Endothelial cell of coronary artery (primary cell): Measurements from ENCODE around the gene TP53TG5. TPM values are rescaled to one million over a fixed set of nuclear protein-coding genes. Genes with fewer than 3 reads are reported as not detected.

Experiments
- total RNA-seq: library from RNA; depleted of rRNA; stranded (reverse); fragments of >200 nt; gene quantifications from 2 replicates; pipeline ENCODE4 v1.2.3, GENCODE V29; 2014

TP53TG5 gene
- not detected in 2 replicates for total RNA-seq

DNA sequence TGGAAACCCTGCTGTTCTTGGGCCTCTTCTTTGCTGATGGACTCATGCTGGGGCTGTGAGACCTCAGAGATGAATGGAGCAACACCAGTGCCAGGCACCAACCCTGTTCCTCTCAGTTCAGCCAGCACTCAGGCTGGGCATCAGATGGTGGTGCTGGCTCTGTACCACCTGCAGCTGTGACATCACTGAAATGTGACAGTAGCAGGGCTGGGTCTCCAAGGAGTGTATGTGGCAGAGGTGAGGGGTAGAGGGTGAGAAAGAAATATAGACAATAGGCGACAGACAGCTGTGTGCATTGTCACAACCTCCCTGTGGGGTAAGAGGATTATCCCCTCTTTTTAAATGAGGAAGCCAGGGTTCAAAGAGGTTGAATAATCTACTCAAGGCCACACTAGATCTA, at the start of gene TP53TG5:
TP53TG5 (minus strand) TSS at position 135 of the 400 bp plus-strand sequence; CDS start at position 46, 89 bp downstream.

GRCh38 chr20:45415822-45416637, 37.9 kb upstream of the TP53TG5 start, which contains the start of gene PIGT:
Gene PIGT (plus strand): TSS chr20:45416141. CDS start chr20:45416157, 16 bp downstream.

GRCh38 chr20:45407783-45408645, 29.9 kb upstream of the TP53TG5 start, which contains the start of gene DBNDD2:
Gene DBNDD2 (plus strand): TSS chr20:45408289. CDS start chr20:45408468, 179 bp downstream.

GRCh38 chr20:45362804-45363610, 15.1 kb downstream of the TP53TG5 start, which contains the start of gene SYS1:
Gene SYS1 (plus strand): TSS chr20:45363156. CDS start chr20:45363532, 376 bp downstream.

DNA sequence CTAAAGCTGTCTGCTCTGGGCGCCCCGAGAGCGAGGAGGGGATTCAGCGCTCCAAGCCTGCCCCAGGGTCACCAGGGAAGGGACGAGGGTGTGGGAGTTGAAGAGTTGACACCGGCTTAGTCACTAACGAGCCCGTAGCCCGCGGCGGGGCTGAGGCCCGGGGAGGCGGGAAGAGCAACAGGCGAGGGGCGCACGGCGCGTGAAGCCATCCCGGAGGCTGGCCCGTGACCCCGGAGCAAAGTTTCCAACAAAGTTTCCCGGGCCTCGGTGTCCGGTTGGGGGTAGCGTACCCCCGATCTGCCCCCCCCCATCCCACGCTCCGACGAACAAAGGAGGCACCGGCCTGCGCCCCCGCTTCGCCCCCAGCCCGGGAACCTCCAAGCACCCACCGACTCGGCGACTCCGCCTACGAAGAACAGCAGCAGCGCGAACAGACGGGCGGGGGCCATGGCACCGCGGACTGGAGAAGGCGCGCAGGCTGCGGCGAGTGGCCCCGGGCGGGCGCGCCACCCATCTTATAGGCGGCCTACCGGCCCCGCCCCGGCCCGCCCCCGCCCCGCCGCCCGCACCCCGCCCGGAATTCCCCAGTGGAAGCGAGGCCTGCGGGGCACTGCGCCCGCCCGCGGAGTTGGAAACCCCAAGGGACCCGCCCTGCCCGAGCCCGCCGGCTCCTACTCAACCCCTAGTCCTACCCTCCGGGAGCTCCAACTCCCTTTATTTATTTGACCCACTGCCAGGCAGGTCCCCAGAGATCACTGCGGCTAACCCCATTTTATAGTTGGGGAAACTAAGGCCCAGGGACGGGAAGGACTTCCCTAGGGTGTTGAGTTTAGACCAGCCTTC, 30.0 kb downstream of the TP53TG5 start, which contains the start of gene SDC4:
SDC4 (minus strand) TSS at position 489 of the 843 bp plus-strand sequence; CDS start at position 449, 40 bp downstream.

Other genes starting within 250 kb of the TP53TG5 start
- gene PI3, start 203.4 kb downstream of the TP53TG5 start, total RNA-seq = not detected in 2 replicates
- not detected in 2 replicates for gene SEMG1, start 171.3 kb downstream of the TP53TG5 start, total RNA-seq
- not detected in 2 replicates for gene SEMG2, start 157.0 kb downstream of the TP53TG5 start, total RNA-seq
- gene SLPI, start 123.8 kb downstream of the TP53TG5 start, total RNA-seq = 0.19 TPM in 1 of 2 replicates, not detected in the other
- not detected in 2 replicates for gene RBPJL, start 71.5 kb downstream of the TP53TG5 start, total RNA-seq
- not detected in 2 replicates for gene MATN4, start 70.0 kb downstream of the TP53TG5 start, total RNA-seq
- gene SDC4, start 29.9 kb downstream of the TP53TG5 start, total RNA-seq = 16.2 and 48.7 TPM in 2 replicates
- gene SYS1, start 15.2 kb downstream of the TP53TG5 start, total RNA-seq = 14.0 and 19.2 TPM in 2 replicates
- 4.3 and 4.6 TPM in 2 replicates for gene DBNDD2, start 30.0 kb upstream of the TP53TG5 start, total RNA-seq
- gene PIGT, start 37.8 kb upstream of the TP53TG5 start, total RNA-seq = 16.6 and 21.5 TPM in 2 replicates
- not detected in 2 replicates for gene WFDC2, start 91.4 kb upstream of the TP53TG5 start, total RNA-seq
- not detected in 2 replicates for gene SPINT3, start 137.3 kb upstream of the TP53TG5 start, total RNA-seq
- gene WFDC6, start 161.2 kb upstream of the TP53TG5 start, total RNA-seq = not detected in 2 replicates
- not detected in 2 replicates for gene EPPIN, start 169.1 kb upstream of the TP53TG5 start, total RNA-seq
- gene WFDC8, start 201.0 kb upstream of the TP53TG5 start, total RNA-seq = not detected in 2 replicates